Measurements from ENCODE around the gene CCL18. TPM values are rescaled to one million over a fixed set of nuclear protein-coding genes. Genes with fewer than 3 reads are reported as not detected.
"Not testable (repeated sequence)": the region's sequence is repeated elsewhere in the genome, so short reads cannot be mapped to it uniquely, and the experiment has no call there.

Gene CCL18
- total and polyA plus RNA-seq, 2 of the 4 experiments (the other 2 are of a cell fraction): not detected

DNA sequence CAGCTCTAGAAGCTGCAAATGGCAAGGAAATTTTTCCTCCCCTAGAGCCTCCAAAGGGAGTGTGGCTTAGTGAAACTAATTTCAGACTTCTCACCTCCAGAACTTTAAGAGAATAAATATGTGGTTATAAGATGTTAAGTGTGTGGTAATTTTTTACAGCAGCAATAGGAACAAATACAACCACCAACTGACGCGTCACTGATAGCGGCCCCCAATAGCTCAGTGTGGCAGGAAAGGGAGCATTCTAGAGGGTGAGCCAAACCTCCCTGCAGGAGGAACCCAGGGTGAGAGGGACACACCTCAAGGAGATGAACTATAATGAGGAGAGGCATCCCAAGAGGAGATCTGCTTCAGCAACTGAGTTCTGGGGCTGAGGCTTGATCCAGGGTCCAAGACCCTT, 43.6 kb downstream of the CCL18 start:
- no peak overlapping the region for H3K14ac ChIP-seq (replicated peaks; ENCODE audit: low read depth, low read length)
- H2AK5ac ChIP-seq (ENCODE audit: low read depth, low read length): no peak overlapping the region
- no peak for ATAC-seq (ENCODE audit: low read depth)
- no peaks in the 10 kb centered on the region for H3K36me3 ChIP-seq (ENCODE audit: control insufficient read depth, insufficient read depth, low read length)
- intact Hi-C loops (cut with micrococcal nuclease) (no loop called here), dilution Hi-C loops (cut with HindIII; ENCODE audit: low sequenced_read_pairs, unreplicated experiment) (no loop called here), in situ Hi-C loops (cut with MboI; ENCODE audit: low sequenced_read_pairs) (no loop called here)
- no peaks in the 10 kb centered on the region for H3K9me1 ChIP-seq (ENCODE audit: insufficient read depth, low read length)
- H3K4me3 ChIP-seq (ENCODE audit: insufficient read depth, low read depth, low read length): no peak overlapping the region
- no CpG with 5 or more reads among the region's 3 CpGs for WGBS, 2 experiments (ENCODE audit: extremely low coverage in 2 of 2, insufficient read length in 1 of 2)
- no peak overlapping the region for H3K27ac ChIP-seq (ENCODE audit: insufficient read depth, low read length)
- H3K27me3 ChIP-seq (ENCODE audit: control insufficient read depth, insufficient read depth, low read length): no peaks in the 10 kb centered on the region
- H3K79me1 ChIP-seq (ENCODE audit: low read depth in 1 of 2, low read length in 2 of 2): no peaks in the 10 kb centered on the region
- no peak overlapping the region for H3K4me2 ChIP-seq (ENCODE audit: low read depth, low read length)
- H3K9ac ChIP-seq (ENCODE audit: low read depth, low read length): no peak overlapping the region
- H4K91ac ChIP-seq (ENCODE audit: insufficient read depth, low read depth, low read length): no peak overlapping the region
- TF ChIP-seq BHLHE40 (IDR thresholded peaks at IDR 0.05; ENCODE audit: low read depth, low read length) (no peak), RAD21 (IDR thresholded peaks at IDR 0.05; ENCODE audit: low read length) (no peak)
- no peak for DNase-seq
- no peak overlapping the region for H3K4ac ChIP-seq (ENCODE audit: low read depth, low read length)
- POLR2A ChIA-PET (ENCODE audit: unreplicated experiment): no interaction called here
- H4K8ac ChIP-seq (ENCODE audit: low read depth in 2 of 2, low read length in 2 of 2): no peak overlapping the region
- H2BK120ac ChIP-seq (ENCODE audit: low read depth, low read length): no peak overlapping the region
- H3K9me3 ChIP-seq (ENCODE audit: control insufficient read depth, insufficient read depth, low read length): no peaks in the 10 kb centered on the region
- CTCF ChIA-PET: no interaction called here
- H2BK5ac ChIP-seq (ENCODE audit: low read depth, low read length, poor library complexity, severe bottlenecking): no peak overlapping the region
- H3K56ac ChIP-seq (ENCODE audit: extremely low read depth, insufficient read depth, low read length): no peak overlapping the region
- no peaks in the 10 kb centered on the region for H3K4me1 ChIP-seq (ENCODE audit: control insufficient read depth, insufficient read depth, low read length)
- H2AK9ac ChIP-seq (replicated peaks; ENCODE audit: low read depth, low read length, poor library complexity): no peak overlapping the region
- no peak overlapping the region for H3K18ac ChIP-seq (ENCODE audit: low read depth, low read length)
- no peak overlapping the region for H4K5ac ChIP-seq (ENCODE audit: low read depth, low read length)
- no TSS peak for BruUV-seq (replicated peaks)
- no peak overlapping the region for H2AFZ ChIP-seq (replicated peaks; ENCODE audit: low read length, poor library complexity)
- H2BK15ac ChIP-seq (ENCODE audit: low read depth, low read length): no peak overlapping the region
- H4K20me1 ChIP-seq (ENCODE audit: insufficient read depth, low read length): no peaks in the 10 kb centered on the region
- H3K23ac ChIP-seq (ENCODE audit: low read depth, low read length): no peak overlapping the region
- no peak overlapping the region for H2BK20ac ChIP-seq (ENCODE audit: low read depth, low read length)

- H3K56ac ChIP-seq (ENCODE audit: extremely low read depth, insufficient read depth, low read length); in situ Hi-C loops (cut with MboI; ENCODE audit: low sequenced_read_pairs); dilution Hi-C loops (cut with HindIII; ENCODE audit: low sequenced_read_pairs, unreplicated experiment); H3K14ac ChIP-seq (replicated peaks; ENCODE audit: low read depth, low read length); CTCF ChIA-PET; H3K27me3 ChIP-seq (ENCODE audit: control insufficient read depth, insufficient read depth, low read length); H3K9me1 ChIP-seq (ENCODE audit: insufficient read depth, low read length); H3K36me3 ChIP-seq (ENCODE audit: control insufficient read depth, insufficient read depth, low read length); H3K4me2 ChIP-seq (ENCODE audit: low read depth, low read length); H4K91ac ChIP-seq (ENCODE audit: insufficient read depth, low read depth, low read length); H3K27ac ChIP-seq (ENCODE audit: insufficient read depth, low read length); H2AK9ac ChIP-seq (replicated peaks; ENCODE audit: low read depth, low read length, poor library complexity); H4K5ac ChIP-seq (ENCODE audit: low read depth, low read length); H3K18ac ChIP-seq (ENCODE audit: low read depth, low read length); H2BK20ac ChIP-seq (ENCODE audit: low read depth, low read length); DNase-seq; H2BK15ac ChIP-seq (ENCODE audit: low read depth, low read length); H2BK120ac ChIP-seq (ENCODE audit: low read depth, low read length); H2AK5ac ChIP-seq (ENCODE audit: low read depth, low read length); H3K4me1 ChIP-seq (ENCODE audit: control insufficient read depth, insufficient read depth, low read length); intact Hi-C loops (cut with micrococcal nuclease); H3K9me3 ChIP-seq (ENCODE audit: control insufficient read depth, insufficient read depth, low read length); H3K4ac ChIP-seq (ENCODE audit: low read depth, low read length); H3K9ac ChIP-seq (ENCODE audit: low read depth, low read length); POLR2A ChIA-PET (ENCODE audit: unreplicated experiment); H4K20me1 ChIP-seq (ENCODE audit: insufficient read depth, low read length); ATAC-seq (ENCODE audit: low read depth); H3K79me1 ChIP-seq (ENCODE audit: low read depth in 1 of 2, low read length in 2 of 2); H3K23ac ChIP-seq (ENCODE audit: low read depth, low read length); H2BK5ac ChIP-seq (ENCODE audit: low read depth, low read length, poor library complexity, severe bottlenecking); H3K4me3 ChIP-seq (ENCODE audit: insufficient read depth, low read depth, low read length); BruUV-seq (replicated peaks); H4K8ac ChIP-seq (ENCODE audit: low read depth in 2 of 2, low read length in 2 of 2); H2AFZ ChIP-seq (replicated peaks; ENCODE audit: low read length, poor library complexity): not testable (repeated sequence)
- WGBS, 2 experiments (ENCODE audit: extremely low coverage in 2 of 2, insufficient read length in 1 of 2): no CpG with 5 or more reads among the region's 5 CpGs
Measured at GRCh38 chr17:36108265-36108664, 44.2 kb downstream of the CCL18 start.
